ENCODE data around the gene ARHGEF35.
"Not testable (repeated sequence)": the region's sequence is repeated elsewhere in the genome, so short reads cannot be mapped to it uniquely, and the experiment has no call there.

ARHGEF35 gene
- 0 to 0.33 (median 0.11) reads per million in 17 experiments for total RNA-seq

DNA sequence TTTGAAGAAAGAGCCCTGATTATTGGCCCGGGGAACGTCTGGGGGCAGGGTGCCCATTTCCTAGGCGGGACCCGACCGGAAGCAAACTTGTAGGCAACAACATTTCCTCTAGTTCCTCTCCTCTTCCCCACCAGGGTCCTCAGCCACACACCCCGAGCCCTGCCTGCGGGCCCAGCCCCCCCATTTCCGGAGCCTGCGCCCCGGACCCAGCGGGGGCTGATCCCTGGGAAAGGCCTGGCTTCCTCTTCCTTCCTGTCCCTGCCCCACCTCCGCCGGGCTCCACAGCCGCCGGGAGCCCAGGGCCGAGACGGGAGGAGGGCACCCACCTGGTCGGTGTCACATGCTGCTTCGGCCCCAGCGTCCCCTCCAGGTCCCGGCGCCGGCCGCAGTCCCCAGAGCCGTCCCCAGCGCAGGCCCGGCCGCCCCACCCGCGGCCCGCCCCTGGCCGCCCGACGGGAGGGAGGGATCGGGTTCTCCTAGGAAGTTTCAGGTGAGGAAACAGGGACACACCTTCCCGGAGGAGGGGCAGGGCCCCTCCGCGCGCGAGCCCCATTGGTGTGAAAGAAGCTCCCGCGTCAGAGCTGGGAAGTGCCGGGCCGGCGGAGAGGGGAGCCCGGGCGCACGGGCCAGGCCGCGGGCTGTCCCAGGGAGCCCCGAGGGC lies at the start of gene ARHGEF35:
ARHGEF35 (minus strand) TSS at position 622 of the 661 bp plus-strand sequence. CDS start 7,450 bp downstream, outside the sequence.
- not testable (repeated sequence) for DNase-seq

DNA sequence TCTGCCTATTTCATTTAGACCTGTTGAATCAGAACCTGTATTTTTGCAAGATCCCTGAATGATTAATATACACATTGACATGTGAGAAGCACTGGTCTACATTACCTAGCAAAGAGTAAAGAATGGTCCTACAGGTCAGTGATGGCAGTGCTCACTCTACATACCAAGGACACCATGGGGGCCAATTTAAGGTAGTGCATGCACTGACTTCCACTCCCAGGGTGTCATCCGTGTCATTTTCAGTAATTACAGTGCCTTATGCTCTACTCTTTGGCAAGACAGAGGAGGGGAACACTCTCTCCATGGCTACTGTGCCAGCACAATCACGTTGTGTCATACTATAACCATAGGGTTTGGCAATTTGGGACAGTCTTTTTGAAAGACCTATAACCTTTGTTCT lies 49.7 kb upstream of the ARHGEF35 start:
- not testable (repeated sequence) for DNase-seq

DNA sequence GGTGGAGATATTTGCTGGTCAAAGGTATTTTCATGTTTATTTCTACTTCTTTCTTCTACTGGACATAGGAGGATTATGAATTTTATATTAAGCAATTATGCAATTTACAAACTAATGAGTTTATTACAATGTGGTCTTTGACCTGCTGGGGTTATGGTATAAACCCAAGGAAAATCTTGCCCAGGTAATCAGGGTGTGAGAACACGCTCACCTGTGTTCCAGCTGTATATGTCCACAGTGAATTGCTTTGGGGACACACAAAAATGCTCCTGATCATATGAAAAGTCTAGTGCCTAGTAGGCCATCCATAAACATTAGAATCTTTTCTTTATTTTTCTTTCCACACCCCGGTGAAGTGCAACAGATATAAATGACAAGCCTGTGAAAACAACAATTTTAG lies 43.7 kb upstream of the ARHGEF35 start, which contains the start of gene OR2A42:
OR2A42 (minus strand) TSS at position 241 of the 400 bp plus-strand sequence. CDS start 6,762 bp downstream, outside the sequence.
- not testable (repeated sequence) for DNase-seq

DNA sequence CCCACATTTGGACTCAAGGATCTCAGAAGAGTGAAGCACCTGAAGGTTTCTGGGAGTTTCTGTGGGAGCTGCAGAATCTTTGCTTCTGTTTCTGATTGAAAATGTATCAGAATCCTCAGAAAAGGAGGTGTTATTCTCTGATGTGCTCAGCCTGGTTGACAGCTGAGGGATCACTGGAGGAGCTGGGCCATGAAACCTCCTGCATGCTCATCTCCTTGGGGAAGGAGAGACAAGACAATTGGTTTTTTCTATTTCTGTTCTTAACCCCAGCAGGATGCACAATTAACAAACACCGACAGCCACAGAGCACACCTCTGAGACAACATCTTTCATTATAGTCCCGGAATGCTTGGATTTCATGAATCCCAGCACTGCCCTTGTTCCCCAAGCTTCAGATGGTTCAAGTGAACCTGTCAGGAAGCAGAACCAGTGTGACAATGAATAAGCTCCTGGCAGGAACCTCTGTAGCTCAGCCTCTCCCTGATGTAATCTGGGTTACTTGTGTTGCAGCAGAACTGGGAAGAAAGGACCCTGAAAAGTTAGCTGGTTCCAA lies 43.0 kb upstream of the ARHGEF35 start:
- not testable (repeated sequence) for DNase-seq

DNA sequence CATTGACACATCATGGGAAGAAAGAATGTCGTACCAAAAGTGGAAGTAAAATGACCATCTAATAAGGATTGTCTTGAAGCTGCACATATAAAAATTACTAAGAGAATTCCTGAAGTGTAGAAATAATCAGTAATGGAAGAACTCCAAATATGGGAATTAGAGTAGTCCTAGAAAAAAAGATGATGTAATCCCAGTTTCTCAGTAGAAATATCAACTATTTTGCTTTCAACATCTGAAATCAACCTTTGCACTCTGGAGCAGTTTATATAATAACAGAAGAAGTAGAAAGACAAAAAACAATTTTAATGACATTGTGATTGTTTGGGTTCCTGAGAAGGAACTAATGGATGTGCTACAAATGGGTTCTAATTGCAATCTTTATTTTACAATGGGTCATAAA lies 37.4 kb upstream of the ARHGEF35 start:
- DNase-seq: not testable (repeated sequence)

DNA sequence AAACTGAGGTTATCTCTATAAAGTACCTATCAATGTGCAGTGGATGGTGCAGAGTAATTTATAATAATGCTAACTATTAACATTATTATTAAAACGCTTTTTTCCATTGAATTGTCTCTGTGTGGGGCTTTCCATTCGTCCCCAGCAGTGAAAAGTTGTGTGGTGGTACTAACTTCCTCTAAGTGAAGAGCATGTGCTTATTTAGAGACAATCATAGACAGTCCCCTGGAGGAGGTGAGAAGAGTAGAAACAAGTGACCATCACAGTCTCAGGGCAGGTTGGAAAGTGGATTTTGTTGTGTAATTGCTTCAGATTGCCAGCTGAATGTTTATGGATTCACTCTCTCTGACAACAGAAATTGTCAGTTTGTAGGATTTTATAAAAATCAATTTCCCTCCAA lies 35.4 kb upstream of the ARHGEF35 start:
- DNase-seq: not testable (repeated sequence)

DNA sequence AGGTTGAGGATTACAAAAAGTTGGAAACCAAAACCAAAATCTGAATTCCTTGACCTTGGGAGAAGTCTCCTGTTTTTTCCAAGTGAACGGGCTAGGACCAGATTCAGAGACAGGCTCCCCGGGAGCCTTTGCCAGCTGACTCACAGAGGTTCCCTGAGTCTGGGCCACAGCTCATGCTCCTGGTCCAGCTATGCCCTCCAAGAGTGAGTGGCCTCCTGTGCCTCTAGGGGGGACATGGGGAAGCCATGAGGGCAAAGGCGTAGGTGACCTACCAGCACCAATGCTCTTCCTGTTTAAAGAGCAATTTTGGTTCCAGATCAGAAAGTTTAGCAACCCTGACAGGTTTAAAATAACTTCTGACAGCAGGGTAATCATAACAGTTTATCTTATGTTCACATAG lies 33.2 kb upstream of the ARHGEF35 start:
- DNase-seq: not testable (repeated sequence)

DNA sequence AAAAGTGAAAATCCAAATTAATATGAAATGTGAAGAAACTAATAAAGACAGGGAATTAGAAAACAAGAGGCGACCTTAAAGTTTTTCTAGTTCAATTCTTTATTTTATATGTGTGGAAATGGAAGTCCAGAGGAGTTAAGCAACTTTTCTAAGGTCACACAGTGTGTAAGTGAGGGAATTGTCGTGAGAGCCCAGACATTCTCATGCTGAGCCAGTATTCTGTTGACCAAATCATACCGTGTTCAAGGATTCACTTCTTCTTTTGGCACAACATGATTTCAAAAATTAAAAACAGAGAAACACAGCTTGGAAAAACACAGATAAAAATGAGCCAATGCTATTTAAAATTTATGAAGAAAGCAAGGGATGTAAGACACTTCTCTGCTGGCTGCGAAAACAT lies 31.2 kb upstream of the ARHGEF35 start:
- peak; percentile 1 to 48 (median 20) for DNase-seq

DNA sequence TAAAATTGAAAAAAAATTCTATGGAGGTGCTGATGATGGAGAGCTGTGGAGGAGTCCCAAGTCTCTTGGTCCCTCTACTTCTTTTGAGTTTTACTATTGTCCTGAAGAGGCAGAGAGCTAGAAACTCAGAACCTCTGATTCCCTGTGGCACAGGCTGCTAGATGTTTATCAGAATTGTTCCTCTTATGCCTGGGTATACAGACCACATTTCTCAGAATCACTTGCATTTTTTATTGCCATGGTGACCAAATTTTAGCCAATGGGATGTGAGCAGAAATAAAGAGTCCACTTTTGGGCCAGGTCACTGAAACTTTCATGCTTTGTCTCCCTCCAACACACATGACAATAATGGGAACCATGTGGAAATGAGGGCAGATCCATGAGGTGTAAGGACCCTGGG lies 28.0 kb upstream of the ARHGEF35 start:
- not testable (repeated sequence) for DNase-seq

DNA sequence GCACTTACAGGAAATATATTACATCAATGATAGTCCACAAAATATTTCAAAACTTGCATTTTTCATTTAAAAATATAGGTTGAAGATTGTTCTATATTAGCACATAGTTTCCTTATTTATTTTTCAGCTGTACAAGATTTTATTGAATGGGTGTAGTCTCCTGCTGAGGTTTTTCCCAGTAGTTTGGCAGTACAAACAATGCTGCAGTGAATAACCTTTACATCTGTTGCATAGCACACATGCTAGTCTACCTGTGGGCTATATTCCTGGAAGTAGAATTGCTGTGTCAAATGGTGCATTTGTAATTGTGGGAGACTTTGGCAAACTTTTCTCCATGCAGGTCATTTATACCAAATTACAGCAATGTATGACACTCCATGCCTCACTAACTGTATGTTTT lies 24.9 kb upstream of the ARHGEF35 start:
- not testable (repeated sequence) for DNase-seq

DNA sequence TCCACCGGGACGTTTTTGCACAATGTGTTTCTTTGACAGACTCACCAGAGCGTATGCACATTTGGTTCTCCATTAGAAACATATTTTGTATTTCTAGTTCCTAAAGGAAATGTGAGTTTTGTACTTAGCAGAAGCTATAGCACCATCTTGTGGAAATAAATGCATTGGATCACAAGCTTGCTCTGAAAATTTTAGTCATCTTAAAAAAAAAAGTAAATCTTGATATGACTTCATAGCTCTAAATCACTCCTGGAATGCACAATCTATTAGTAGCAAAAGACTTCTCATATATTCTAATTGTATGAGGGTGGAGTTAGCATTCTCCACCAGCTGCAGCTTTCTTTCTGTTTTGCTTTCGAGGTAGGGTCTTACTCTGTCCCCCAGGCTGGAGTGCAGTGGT lies 23.5 kb upstream of the ARHGEF35 start:
- not testable (repeated sequence) for DNase-seq

DNA sequence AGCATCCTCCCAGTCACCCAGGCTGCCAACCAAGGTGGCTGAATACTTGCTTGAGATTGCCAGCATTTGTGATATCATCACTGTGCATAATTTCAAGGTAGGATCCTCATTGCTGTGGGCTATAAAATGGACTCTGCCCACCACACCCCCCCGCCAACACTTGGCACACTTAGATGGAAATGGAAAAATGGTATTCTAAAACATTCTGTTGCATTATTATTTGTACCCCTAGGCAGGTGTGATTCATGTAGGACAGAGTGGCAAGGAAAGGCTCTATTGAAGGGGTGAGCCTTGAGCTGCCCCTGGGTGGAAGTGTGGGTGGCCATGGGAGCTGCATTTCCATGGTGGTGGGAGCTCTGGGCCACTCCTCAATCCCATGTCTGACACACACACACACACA lies 22.9 kb upstream of the ARHGEF35 start:
- DNase-seq: not testable (repeated sequence)

DNA sequence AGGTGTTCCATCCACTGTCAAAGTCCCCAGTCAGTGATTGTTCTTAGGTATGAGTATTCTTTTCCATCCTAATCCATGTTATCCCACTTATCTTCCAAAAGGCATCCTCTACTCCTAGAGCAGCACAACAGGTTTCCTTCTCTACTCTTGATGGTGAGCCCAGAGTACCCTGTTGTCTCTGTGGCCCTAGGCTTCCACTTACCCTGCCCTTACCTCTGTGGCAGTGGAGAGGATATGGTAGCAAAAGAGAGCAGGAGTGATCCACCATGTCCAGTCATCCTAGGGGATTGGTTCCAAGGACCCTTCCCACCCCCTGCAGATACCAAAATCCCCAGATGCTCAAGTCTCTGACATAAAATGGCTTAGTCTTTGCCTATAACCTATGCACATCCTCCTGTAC lies 21.6 kb upstream of the ARHGEF35 start:
- not testable (repeated sequence) for DNase-seq

DNA sequence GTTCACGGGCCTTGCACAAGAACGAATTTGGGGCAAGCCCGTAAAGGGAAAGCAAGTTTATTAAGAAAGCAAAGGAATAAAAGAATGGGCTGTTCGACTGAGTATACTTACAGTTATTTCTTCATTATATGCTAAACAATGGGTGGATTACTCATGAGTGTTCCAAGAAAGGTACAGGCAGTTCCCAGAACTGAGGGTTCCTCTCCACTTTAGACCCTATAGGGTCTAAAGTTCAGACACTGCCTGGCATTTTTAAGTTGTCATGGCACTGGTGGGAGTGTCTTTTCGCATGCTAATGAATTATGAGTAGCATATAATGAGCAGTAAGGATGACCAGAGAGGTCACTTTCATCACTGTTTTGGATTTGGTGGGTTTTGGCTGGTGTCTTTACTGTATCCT lies 9.7 kb upstream of the ARHGEF35 start:
- DNase-seq: not testable (repeated sequence)

DNA sequence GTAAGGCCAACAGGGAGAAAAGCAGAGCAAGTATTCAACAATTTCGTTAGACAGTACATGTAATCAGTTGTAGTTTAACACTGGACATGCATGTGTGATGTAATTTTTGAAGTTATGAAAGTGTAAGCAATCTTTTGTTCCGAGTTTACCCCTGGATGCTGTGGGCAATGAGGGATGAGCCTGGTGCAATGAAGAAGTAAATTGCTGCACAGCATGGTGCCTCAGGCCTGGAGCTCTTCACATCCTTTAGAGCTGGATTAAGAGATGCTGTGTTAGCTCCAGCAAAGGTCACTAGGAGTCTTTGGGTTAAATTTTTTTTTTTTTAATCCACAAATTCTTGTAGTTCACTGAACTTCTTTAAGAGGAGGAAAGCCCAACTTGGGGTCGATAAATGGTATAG lies 7.5 kb upstream of the ARHGEF35 start:
- not testable (repeated sequence) for DNase-seq

DNA sequence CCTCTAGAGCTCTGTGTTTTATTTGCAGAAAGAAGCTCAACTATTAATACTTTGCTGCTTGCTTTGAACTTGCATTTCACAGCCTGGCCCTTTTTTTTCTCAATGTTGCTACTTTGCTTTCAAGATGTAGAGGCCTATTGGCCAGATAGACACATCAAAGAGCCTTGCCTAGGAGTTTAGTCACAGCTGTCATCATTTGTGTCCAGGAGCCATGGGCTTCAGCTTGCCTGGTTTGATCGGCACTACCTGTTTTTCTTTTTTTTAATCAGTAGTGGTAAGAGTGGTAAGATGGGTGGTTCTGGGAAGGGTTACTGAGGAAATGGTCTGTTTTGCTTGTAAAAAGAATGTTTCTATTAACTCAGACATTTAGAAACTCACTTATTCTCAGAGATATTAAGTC lies 6.3 kb upstream of the ARHGEF35 start:
- DNase-seq: not testable (repeated sequence)

DNA sequence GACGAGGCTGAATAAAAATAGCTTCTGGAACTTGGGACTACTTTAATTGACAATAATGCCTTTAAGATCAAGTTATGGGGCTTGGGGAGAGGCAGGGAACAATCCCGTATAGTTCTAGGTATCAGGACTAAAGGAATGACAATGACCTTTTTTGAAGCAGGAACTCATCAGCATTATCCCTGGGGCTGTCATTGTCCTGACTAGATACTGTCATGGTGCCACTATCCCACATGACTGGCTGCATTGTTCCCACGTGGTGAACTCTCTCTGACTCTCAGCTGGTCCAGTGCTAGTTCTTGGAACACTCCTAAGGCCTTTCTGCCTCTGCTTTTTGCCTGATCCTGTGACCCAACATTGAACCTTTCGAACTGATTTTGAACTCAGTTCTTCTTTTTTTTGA lies 3.3 kb upstream of the ARHGEF35 start:
- not testable (repeated sequence) for DNase-seq

DNA sequence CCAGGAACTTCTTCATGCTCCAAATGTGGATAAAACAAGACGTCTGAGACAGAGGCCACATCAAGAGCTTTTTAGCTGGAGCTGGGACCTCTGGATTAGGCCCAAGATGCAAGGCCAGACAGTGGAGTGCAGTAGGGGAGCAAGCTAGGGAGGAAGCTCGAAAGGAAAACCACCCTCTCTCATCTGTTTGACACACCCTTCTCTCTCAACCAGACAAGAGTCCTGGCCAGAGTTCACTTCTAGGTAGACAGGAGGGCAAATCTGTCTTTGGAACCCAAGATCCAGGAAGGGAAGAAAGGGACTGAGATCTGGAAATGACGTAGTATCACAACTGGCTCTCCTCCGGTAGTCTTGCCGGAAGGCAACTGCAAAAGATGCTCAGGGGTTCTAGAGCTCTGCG lies 1.2 kb downstream of the ARHGEF35 start:
- not testable (repeated sequence) for DNase-seq

DNA sequence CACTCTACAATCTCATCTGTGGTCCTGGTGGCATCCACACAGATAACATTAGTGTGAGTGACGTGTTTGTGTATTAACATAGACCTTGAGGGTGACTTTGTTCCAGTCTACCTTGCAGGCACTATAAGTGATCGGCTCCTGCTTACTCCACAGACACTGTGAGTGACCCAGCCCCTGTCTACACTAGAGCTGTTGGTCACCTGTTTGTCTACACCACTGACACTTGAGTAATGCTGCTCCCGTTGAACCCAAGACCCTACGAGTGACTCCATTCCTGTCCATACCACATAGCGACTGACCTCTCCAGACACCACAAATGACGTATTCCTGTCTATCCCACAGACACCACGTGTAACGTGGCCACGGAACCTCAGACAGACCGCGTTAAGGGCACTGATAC lies 1.9 kb downstream of the ARHGEF35 start:
- DNase-seq: not testable (repeated sequence)

DNA sequence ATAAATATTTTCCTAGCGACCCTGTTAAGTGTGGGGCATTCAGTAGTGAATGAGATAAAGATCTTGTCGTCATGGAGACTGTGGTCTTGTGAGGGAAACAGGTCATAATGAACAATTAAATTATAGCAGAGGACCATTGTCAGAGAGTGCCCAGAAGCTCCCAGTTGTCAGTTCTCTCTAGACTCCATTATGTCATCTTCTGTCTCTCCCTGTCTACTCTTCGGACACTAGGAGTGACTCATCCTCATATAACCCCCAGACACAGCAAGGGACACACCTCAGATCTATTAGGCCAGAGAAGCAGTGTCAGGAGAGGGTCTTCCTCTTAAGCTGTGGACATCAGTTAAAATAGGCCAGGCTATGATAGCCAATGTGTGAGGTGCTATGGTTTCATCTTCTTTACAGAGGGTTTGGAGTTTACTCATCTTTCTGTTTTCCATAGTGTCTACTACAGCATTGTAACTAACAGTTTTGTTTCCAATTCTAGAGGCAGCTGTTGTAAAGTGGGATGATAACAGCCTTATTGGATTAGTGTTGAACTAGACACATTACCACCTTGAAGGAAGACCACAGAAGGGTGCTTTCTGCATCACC lies 7.0 kb downstream of the ARHGEF35 start:
- DNase-seq: not testable (repeated sequence)

DNA sequence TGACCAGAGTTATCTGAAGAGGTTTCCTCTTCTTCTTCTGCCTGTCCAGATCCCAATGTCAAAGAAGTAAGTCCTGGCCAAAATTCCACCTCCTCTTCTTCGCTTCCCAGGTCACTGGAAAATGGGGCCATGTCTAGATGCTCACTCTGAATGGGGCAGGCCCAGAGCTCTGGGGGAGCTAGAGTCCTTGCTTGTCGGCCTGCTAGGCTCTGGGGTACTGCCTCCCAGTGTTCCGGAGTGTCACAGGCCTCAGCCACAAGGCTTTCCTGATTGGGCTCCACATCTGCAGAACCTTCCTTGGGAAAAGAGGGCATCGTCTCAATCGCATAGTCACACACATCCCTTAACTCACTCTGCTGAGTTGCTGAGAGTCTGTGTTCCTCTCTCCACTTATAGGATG lies 7.8 kb downstream of the ARHGEF35 start:
- not testable (repeated sequence) for DNase-seq

DNA sequence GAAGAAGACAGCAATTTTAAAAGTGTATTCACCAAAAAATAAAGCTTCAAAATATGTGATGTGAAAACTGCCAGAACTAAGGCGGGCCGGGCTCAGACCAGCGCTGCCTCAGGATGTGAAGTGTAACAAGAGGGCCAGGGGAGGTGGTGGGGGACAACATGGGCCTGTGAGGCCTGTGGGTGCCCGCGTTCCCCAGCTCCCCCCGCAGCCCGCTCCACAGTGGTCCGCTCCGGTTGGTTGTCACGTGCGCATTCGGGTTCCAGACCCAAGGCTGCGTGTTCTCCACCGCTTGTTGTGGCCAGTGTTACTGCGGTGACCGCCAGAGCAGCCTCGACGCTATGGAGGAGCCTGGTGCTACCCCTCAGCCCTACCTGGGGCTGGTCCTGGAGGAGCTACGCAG lies 12.5 kb downstream of the ARHGEF35 start, which contains the start of gene CTAGE4:
CTAGE4 (plus strand) TSS at position 301 of the 400 bp plus-strand sequence; CDS start at position 339, 38 bp downstream.
- not testable (repeated sequence) for DNase-seq

DNA sequence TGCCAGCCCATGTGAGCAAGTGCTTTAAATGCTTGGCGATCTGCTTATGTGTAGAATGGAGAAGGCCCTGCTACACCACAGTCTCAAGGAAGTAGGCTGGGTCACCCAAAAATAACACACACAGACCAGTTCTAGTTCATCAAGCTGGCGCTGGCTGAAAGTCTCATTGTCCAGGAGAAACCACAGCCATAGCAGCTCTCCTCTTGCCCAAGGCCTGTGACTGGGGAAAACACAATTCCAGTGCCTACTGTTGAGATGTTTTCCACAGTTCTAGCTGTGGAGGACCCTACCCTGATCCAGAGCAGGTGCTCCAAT lies 16.5 kb downstream of the ARHGEF35 start:
- not testable (repeated sequence) for DNase-seq

All from suppressor macrophage (primary cell).